Fibroblast of skin of scalp (primary cell): ENCODE results near the gene HRCT1.
"Not testable (repeated sequence)": the region's sequence is repeated elsewhere in the genome, so short reads cannot be mapped to it uniquely, and the experiment has no call there.

Experiments used
- DNase-seq: peaks from one replicate; pipeline ENCODE4 v3.0.0-alpha.2; 2013

HRCT1 gene

DNA sequence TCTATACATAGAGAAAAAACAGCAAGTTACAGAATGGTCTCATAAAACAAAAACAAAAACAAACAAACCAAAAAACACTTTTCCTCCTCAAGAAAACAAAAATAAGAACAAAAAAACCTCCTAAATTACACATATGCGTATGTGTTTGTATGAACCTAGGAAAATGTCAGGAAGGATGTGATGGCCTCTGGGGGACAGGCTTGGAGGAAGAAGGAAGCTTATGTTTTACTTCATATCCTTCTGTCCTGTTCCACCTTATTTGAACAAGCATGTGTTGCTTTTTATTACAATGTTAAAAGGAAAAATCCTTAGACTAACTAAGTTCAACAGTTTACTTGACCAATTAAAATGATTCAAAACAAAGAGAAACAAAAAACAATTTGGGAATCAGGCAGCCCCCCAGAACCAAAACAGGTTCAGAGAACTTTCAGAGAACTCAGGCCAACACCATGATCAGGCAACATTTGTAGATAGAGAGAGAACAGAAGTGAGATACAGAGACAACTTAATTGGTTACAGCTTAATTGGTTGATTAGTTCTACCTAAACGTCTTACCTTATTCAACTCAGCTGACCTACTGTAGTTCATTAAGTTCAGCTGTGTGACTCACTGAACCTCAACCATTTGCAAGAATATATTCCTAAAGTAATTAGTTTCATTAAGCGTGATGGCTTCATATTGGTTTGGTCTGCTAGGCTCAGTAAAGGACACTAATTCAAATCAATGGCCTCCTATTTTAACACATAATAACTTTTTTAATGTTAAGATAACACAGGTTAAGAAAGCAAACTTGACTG is 13.4 kb downstream of the HRCT1 start:
- no peak for DNase-seq

DNA sequence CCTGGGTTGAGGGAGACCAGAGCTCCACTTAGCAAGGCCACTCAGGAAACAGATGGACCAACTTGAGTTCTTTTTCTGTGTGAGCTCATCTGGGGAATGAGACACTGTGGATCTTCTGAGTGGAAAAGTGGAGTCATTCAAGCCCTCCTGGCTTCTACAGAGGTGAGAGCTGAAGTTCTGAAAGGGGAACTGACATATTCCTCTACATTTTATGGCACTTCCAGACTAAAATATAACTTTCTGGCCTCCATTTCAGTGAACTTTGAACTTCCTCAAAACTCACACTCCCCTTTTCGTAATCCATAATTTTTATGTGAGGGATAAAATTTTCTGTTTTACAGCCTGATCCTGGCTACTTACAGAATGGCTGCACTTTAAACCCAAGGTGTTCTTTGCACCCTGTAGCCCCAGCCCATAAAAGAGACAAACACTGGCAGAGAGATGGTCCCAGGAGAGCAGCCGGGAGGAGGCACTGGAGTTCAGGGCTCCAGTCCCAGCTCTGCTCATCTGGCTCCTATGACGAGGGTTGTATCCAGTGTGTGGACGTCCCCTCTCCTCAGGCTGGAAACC is 14.1 kb downstream of the HRCT1 start:
- no peak for DNase-seq

DNA sequence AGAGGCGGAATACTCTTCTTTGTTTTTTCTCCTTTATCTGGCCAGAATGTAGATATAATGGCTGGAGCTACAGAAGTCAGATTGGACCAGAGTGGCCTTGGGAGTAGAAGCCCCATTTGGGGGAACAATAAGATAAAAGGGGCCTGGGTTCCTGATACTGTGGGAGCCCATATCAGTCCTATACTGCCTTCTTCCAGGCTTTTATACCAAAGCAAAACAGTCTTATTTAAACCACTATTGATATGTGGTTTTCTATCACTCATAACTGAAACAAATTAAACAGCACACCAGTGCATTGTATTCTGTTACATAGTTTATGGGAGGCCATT is 17.6 kb downstream of the HRCT1 start:
- no peak for DNase-seq

DNA sequence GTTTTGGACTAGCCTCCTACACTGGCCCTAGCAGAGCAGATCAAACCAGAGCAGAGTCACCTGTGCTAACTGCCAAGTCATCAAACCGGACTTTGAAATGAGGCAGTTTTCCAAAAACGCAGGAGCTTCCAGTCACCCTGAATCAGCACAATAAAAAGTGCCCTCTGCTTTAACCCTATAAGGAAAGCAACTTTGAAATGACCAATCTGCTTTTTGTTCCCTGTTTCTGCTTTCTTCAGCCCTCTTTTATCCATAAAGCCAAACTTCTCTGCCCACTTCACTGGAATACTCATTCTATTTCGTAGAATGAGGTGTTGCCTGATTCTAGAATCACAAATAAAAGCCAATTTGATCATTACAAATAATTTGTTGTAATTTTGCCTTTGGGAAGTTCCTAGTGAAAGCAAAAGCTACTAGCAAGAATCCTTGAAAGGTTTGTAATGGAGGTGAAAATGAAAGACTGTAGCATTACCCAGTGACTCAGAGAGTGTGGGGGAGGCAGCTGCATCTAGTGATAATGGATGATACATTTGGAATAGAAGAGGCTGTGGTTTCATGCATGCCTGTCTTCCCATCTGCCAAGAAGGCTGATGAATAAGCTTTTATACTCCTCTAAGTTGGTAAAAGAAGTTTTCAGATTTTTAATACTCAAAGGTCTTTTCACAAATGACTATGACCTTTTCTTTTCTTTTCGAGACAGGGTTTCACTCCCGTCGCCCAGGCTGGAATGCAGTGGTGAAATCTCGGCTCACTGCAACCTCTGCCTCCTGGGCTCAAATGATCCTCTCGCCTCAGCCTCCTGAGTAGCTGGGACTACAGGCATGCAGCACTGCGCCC is 18.1 kb downstream of the HRCT1 start:
- DNase-seq = peak; percentile 94

DNA sequence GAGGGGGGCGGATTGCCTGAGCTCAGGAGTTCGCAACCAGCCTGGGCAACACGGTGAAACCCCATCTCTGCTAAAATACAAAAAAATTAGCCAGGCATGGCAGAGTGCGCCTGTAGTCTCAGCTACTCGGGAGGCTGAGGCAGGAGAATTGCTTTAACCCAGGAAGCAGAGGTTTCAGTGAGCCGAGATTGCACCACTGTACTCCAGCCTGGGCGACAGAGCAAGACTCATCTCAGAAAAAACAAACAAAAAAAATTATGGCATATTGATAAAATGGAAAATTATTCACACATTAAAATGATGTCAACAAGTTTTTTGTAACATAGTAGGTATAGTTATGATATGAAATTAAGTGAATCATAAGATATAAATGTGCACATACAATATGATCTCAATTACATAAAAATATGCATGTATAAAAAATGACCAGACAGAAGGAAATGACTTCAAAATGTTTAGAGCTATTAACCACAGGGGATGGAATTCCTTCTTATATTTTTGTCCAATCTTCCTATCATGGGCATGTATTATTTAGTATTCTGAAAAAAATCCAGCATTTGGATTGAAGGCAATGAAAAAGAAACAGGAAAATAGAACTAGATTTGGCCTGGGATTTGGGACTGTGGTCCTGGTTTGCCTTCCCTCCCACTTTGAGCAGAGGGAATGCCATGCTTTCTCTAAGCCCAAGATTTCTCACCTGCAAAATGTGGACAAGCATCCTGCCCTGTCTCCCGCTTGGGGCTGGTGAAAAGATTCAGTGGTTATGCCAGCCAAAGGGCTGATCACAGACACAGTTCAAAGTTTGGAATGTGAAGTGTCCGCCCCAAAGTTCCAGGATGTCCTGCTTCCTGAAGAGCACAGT is 22.8 kb downstream of the HRCT1 start:
- peak; percentile 87 for DNase-seq

DNA sequence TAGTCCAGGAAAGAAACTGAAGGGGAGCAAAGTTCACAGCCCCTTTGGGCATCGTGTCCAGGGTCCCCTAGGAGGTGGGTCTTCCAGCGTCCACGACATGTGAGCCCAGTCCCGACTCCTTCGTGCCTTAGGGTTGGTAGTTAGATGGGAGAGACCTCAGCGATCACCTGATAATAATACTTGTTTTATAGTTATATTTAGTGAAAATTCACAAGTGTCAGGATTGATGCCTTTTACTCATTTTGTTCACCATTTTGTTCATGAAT is 23.4 kb downstream of the HRCT1 start:
- DNase-seq = no peak

DNA sequence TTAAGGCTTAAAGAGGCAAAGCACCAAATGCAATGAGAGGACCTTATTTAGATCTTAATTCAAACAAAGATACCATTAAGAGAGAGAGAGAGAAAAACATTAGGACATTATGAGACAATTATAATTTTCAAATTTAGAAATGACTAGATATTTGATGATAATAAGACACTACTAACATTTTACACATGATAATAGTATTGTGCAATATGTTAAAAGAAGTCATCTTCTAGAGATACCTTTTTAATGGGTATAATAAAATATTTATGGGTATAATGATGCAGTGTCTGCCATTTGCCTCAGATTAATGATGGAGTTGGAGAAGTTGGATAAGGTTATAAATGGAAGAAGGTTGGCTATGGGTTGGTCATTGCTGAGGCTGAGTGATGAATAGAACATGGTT is 24.5 kb downstream of the HRCT1 start:
- DNase-seq = no peak

DNA sequence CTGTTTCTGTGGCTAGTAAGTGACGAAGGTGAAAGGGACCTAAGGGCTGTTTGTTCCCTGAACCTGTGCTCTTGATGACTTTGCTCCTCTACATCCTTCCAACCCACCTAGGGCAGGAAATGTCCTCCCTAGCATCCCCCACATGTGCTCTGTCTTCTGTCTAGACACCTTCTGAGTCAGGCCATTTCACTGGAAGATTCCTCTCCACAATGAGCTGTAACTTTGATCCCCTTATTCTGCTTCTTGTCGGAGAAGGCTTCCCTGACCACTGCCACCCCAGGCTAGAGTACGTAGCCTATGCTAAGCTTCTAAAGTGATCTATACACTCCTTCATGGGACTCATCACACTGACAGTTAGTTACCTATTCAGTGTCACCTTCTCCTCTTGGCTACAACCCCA is 25.0 kb downstream of the HRCT1 start:
- DNase-seq = no peak

DNA sequence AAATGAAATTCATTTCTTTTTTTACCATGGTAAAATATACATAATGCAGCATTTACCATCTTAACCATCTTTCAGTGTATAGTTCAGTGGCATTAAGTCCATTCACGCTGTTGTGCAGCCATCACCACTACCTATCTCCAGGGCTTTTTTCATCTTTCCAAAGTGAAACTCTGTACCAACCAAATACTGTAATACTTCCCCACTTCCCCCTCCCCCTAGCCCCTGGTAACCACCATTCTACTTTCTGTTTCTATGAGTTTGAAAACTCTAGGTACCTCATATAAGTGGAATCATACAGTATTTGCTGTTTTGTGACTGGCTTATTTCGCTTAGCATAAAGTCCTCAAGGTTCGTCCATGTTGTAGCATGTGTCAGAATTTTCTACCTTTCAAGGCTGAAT is 26.7 kb downstream of the HRCT1 start:
- no peak for DNase-seq

DNA sequence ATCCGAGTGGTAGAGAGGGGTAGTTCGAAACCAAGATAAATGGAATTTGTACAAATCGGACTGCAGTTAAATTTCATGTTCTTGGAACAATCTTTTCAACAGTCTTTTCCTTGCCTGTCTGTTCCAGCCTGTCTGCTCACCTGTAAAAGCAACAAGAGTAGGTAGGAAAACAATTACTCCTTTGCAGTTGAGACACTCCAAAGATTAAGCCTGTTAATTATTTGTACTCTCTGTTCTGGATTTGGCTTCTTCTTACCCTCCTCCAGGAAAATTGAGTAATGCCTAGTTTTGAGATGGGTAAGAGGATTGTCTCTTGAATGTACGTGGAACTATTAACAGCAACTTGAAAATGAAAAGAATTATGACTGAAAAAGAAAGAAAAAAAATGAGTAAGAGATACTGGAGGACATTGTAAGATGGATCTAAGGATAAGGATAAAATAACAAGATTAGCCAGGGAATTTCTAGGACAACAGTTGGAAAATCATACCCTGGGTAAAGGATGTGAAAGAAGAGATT is 27.6 kb downstream of the HRCT1 start:
- no peak for DNase-seq

DNA sequence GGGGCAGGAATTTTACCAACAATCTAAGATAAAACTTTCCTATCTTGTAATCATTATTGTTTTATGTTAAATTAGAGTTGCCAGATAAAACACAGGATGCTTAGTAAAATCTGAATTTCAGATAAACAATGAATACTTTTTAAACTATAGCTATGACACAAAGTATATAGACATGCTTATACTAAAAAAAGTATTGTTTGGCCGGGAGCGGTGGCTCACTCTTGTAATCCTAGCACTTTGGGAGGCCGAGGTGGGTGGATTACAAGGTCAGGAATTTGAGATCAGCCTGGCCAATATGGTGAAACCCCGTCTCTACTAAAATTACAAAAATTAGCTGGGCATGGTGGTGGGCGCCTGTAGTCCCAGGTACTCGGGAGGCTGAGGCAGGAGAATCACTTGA is 28.1 kb downstream of the HRCT1 start:
- not testable (repeated sequence) for DNase-seq

DNA sequence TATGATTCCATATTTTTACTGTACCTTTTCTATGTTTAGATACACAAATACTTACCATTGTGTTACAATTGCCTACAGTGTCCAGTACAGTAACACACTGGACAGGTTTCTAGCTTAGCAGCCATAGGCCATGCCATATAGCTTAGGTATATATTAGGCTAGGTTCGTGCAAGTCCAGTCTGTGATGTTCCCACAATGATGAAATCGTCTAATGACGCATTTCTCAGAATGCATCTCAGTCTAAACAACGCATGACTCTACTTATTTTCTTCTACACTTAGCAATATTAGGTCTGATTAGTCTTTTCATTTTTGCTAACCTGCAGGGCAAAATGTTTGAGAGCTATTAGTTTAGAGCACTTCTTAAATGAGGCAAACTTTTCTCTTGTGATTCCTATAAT is 29.3 kb downstream of the HRCT1 start:
- DNase-seq = no peak

DNA sequence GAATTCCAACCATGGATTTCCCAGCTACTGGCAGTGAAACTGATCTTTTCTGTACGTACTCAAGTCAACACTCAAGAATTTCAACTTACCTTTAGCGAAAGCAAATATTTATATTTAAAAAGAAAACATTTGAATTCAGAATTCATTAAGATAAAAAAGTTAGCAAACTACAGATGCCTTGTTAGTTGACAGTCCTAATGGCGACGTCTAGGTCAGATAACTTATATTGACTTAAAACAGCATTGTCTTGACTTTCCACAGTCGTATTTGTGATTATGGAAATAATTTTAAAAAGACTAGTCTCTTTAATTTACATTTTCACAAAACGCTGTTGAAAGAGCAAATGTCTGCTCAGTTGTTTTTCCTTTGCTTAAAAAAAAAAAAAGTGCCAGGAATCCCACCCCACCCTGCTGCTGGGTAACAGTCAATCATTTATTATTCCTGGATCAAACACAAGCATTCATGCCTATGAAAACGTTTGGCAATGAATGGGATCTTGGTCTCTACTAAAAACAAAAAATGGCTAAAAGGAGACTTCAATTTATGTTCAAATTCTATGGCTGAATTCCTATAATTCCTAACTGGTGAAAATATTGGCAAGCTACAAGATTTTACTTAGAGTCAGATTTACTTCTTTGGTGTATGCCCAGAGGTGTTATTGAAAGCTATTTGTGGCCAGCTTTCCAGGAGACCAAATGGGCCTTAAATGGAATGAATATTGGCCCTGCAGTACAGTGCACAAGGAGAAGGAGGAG is 29.9 kb downstream of the HRCT1 start:
- DNase-seq = peak; percentile 97

DNA sequence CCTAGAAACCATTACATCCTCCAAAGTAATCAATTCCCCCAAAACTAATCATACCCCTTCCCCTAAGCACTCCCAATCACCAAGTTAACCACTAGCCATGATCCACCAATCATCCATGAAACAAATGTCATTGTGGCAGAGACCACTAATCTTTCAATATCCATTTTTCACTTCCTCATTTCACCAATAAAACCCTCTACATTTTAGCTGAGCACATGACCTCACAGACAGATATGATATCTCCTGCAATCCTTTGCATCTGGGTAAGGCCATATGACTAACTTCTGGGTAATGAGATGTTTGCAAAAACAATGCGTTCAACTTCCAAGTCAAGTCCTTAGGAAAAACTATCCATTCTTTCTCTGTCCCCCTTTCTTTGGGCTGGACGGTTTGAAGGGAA is 31.2 kb downstream of the HRCT1 start:
- peak; percentile 45 for DNase-seq

DNA sequence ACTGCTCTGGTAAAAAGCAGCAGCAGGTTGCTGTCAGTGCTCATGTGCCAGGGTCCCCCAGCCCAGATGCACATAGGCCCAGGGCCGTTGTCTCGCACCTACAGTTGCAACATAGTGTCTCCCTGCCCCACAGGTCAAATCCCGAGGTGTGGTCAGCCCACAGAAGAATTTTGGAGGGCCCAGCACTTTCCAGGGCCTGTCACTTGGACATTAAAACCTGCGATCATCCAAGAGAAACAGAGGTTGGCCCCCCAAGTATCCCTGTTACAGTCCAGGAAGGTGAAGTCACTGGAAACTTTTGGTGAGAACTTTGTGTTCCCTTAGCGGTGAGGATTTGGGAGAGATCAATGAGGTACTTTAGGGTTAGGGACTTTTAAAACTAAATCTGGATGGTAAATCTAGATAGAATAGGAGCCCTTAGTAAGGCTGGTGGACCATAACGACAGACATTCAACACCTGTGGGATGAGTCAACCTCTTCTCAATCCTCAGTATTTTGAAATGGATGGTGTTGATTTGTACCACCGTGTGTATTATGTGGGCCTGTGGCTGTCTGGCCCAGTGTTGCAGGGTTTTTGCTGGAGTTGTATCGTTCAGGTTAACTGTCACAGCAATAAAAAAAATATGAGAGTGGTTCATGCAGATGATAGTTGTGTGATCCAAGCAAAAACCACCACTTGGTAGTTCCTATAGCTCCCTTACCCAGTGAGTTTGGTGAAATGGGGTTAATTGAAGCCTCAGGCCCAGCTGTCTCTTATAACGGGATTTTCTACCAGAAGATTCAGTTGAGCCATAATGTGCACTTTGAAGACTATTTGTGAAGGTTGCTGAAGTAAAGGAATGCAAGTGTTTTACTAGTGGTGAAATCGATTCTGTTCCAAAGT is 32.7 kb downstream of the HRCT1 start:
- DNase-seq = no peak

DNA sequence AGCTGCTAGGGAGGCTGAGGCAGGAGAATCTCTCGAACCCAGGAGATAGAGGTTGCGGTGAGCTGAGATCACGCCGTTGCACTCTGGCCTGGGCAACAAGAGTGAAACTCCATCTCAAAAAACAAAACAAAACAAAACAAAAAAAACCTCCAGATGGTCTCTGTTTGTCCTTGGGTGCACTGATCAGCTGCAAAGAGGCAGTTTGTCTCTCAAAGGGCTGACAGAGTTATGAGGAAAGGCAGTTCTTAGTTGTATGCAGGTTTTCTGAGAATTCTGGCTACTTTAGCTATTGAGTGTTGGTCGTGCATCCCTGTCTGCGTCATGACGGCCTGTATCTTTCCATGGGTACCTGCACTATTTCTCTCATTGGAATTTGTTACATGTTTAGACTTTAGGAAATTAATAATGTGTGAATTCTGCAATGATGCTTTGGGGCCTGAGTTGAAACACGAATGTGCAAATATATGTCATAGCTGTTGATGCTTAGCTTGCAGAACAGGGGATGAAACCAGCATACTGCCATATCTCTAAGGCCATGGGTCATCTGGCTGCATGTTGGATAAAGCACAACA is 33.8 kb downstream of the HRCT1 start:
- DNase-seq = no peak

DNA sequence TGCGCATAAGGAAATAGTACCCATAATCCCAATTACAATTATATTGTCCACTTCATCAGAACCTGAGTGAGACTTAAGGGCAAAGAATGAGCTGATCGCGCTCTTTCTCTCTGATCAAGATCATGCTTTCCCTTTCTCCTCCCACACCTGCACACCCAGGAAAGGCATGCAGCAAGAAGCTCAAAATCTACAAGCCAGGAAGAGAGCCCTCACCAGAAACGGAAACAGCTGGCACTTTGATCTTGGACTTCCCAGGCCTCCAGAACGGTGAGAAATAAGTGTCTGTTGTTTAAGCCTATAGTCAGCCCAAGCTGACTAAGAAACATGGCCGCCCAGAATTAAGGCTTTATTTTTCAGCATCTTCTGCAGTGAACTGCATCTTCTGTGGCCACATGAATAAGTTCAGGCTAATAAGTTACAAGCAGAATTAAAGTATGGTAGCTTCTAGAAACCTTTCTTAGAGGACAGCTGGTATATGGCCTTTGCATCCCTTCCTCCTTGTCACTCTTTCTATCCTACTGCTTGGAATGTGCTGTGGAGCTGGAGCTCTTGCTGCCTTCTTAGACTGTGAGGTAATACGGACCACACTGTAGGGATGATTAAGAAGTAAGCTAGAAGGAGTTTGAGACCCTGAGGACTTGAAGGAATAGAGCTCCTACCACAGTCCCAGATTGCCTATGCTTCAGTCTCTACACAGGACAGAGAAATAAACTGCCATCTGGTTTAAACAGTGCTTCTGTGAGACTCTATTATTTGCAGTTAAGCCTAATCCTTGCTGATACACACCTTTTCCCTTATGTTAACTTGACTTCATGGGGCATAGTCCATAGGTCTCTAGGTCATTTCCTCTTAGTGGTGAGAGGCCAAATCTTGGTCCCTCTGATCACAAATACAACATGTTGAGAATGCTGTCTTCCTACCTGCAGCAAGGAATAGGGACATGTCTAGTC is 34.7 kb downstream of the HRCT1 start:
- DNase-seq = peak; percentile 54

DNA sequence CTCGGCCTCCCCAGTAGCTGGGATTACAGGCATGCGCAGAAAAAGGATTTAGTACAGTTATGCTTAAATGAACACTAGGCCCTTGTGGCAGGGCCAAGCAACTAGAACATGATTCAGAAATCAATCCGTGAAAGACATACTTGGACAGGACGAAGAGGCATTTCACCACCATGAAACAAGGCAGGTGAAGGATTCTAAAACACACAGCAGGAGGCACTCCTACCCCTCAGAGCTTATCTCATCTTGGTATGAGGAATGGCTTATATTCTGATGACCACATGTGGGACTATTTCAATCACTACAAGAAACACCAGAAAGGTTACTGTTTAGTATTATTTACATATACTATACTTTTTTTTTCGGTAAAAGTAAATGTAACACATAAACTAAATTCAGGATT is 36.3 kb downstream of the HRCT1 start:
- DNase-seq = no peak

DNA sequence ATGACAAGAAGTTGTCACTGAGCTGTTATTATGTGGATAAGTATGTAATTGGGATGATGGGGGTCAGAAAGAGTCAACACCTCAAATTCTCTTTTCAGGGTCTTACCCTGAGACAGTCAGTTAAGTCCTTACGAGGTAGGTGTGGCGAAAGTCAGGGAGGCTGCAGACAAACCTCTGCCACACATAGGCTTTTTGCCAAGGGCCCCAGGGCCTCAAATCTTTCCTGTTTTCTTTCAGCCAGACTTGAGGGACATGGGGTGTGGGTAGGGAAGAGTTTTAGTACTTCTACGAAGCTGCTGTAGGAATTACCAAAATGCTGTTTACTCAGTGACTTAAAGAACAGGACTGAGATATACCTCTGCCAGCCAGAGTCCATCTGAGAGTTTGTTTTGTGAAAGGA is 38.2 kb downstream of the HRCT1 start:
- DNase-seq = no peak

DNA sequence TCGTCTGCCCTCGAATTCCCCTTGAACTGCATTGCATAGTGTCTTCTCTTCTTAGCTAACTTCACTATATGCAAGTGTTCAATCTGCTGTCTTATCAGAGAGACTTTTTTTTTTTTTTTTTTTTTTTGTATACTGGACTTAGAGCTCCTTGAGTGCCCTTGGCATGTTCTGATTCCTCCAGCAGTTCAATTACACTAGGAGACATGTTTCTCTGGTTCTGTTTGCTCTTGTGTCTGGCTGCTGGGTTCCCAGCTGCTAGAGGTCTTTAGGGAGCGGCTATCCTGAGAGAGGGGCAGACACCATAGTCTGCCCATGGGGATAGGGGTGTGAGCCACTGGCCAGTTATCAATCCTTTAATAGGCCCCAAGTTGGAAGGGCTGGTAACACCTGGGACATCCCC is 38.8 kb downstream of the HRCT1 start:
- DNase-seq = no peak
